Hepatocyte (in vitro differentiated cells): ENCODE results near the gene CD300H. TPM values are rescaled to one million over a fixed set of nuclear protein-coding genes. Genes with fewer than 3 reads are reported as not detected.

ENCODE experiments used
- DNase-seq: peaks from one replicate; pipeline ENCODE4 v3.0.0-alpha.2; 2016; ENCODE audit warnings: low spot score
- H2AFZ ChIP-seq: fragments of 200-600 bp; sonication (generic); 2 replicates; pipeline ENCODE4 v1.6.0; 2016; ENCODE audit warnings: antibody characterized with exemption, mild to moderate bottlenecking
- H3K27ac ChIP-seq: fragments of 200-600 bp; sonication (generic); 2 replicates; pipeline ENCODE4 v1.5.1; 2016; ENCODE audit warnings: mild to moderate bottlenecking
- H3K27me3 ChIP-seq: fragments of 200-600 bp; sonication (generic); 2 replicates; pipeline ENCODE4 v1.6.1; 2016
- H3K36me3 ChIP-seq: fragments of 200-600 bp; sonication (generic); replicated peaks from 2 replicates; pipeline ENCODE4 v1.5.1; 2016; ENCODE audit warnings: low read depth; ENCODE audit not compliant: insufficient read depth
- H3K4me1 ChIP-seq: fragments of 200-600 bp; sonication (generic); 2 replicates; pipeline ENCODE4 v1.5.1; 2016; ENCODE audit warnings: mild to moderate bottlenecking, moderate library complexity; ENCODE audit not compliant: insufficient read depth
- H3K4me2 ChIP-seq: fragments of 200-600 bp; sonication (generic); 2 replicates; pipeline ENCODE4 v1.6.0; 2016
- H3K4me3 ChIP-seq: fragments of 200-600 bp; sonication (generic); 2 replicates; pipeline ENCODE4 v1.5.1; 2016; ENCODE audit warnings: mild to moderate bottlenecking
- H3K79me2 ChIP-seq: fragments of 200-600 bp; sonication (generic); 2 replicates; pipeline ENCODE4 v1.6.0; 2017; ENCODE audit warnings: mild to moderate bottlenecking
- H3K9me2 ChIP-seq: fragments of 200-600 bp; sonication (generic); replicated peaks from 2 replicates; pipeline ENCODE4 v1.6.0; 2017; ENCODE audit warnings: mild to moderate bottlenecking; ENCODE audit not compliant: insufficient read depth
- H3K9me3 ChIP-seq: fragments of 200-600 bp; sonication (generic); 2 replicates; pipeline ENCODE4 v1.5.1; 2016; ENCODE audit warnings: low read depth, mild to moderate bottlenecking
- H4K20me1 ChIP-seq: fragments of 200-600 bp; sonication (generic); 2 replicates; pipeline ENCODE4 v1.6.0; 2016; ENCODE audit warnings: mild to moderate bottlenecking; ENCODE audit not compliant: insufficient read depth, poor library complexity, severe bottlenecking
- EZH2 ChIP-seq: fragments of 200-600 bp; sonication (generic); IDR thresholded peaks from 2 replicates; pipeline ENCODE4 v1.6.1; 2016; ENCODE audit warnings: antibody characterized with exemption, mild to moderate bottlenecking, borderline replicate concordance
- EZH2phosphoT487 ChIP-seq: fragments of 200-600 bp; sonication (generic); IDR thresholded peaks from one replicate; pipeline ENCODE4 v1.6.1; 2018; ENCODE audit warnings: antibody characterized with exemption, mild to moderate bottlenecking, low read depth, moderate library complexity; ENCODE audit not compliant: unreplicated experiment, severe bottlenecking
- WGBS: methylation state at CpG from one replicate; pipeline ENCODE4 v1.1.6; 2016; ENCODE audit warnings: low lambda C conversion rate; ENCODE audit errors: missing lambda C conversion rate; 5-methylcytosine and 5-hydroxymethylcytosine counted together
- polyA plus RNA-seq: library from polyadenylated mRNA; unstranded; fragments of >200 nt; fragmentation: Nextera tagmentation; extraction: Ambion mirVana; gene quantifications from 2 replicates; pipeline ENCODE4 v1.2.1, GENCODE V29; 2016
- total RNA-seq: library from RNA; depleted of rRNA; stranded (reverse); fragments of >200 nt; gene quantifications from 2 replicates; pipeline ENCODE4 v1.2.3, GENCODE V29; 2014
- TF ChIP-seq, protein P1 (sequence below): fragments of 200-600 bp; sonication (generic); IDR thresholded peaks from 2 replicates; pipeline ENCODE4 v1.5.1; 2016; ENCODE audit warnings: antibody characterized with exemption, mild to moderate bottlenecking; ENCODE audit not compliant: poor library complexity

Gene CD300H
- total and polyA plus RNA-seq, 2 experiments from 2014 or later: 0.67 TPM; not detected in 1

DNA sequence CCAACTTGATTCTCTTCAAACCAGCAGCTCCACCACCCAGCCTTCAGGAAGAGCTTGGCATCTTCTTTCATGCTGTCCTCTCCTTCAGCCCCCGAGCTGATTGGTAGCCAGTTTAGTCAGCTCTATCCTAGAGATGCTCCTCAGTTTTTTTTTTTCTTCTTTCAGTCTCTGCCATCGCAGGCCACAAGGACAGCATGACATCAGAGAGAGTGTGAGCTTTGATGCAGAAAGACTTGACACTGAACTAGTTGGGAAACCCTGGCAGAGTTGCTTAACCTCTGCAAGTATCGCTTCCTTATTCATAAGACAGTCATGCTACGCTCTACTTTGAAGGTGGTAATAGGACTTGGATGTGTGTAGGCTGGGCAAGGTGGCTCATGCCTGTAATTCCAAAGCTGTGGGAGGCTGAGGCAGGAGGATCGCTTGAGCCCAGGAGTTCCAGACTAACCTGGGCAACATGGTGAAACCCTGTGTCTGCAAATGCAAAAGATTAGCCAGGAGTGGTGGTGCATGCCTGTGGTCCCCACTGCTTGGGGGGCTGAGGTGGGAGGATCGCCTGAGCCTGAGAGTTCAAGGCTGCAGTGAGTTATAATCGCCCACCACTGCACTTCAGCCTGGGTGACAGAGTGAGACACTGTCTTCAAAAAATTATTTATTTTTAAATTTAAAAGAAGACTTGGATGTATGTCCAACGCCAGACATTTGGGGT, 38.7 kb downstream of the CD300H start:
- Histone ChIP-seq H3K4me3 (no peak overlapping the region), H3K36me3 (no peaks in the 10 kb centered on the region), H3K4me2 (no peak overlapping the region), H4K20me1 (no peaks in the 10 kb centered on the region), H3K4me1 (no peaks in the 10 kb centered on the region), H3K27ac (no peak overlapping the region), H3K79me2 (no peaks in the 10 kb centered on the region), H3K9me3 (no peaks in the 10 kb centered on the region), H3K9me2 (no peaks in the 10 kb centered on the region), H3K27me3 (no peaks in the 10 kb centered on the region), H2AFZ (no peak overlapping the region)
- TF ChIP-seq EZH2phosphoT487: no peak
- TF ChIP-seq, protein P1, sequence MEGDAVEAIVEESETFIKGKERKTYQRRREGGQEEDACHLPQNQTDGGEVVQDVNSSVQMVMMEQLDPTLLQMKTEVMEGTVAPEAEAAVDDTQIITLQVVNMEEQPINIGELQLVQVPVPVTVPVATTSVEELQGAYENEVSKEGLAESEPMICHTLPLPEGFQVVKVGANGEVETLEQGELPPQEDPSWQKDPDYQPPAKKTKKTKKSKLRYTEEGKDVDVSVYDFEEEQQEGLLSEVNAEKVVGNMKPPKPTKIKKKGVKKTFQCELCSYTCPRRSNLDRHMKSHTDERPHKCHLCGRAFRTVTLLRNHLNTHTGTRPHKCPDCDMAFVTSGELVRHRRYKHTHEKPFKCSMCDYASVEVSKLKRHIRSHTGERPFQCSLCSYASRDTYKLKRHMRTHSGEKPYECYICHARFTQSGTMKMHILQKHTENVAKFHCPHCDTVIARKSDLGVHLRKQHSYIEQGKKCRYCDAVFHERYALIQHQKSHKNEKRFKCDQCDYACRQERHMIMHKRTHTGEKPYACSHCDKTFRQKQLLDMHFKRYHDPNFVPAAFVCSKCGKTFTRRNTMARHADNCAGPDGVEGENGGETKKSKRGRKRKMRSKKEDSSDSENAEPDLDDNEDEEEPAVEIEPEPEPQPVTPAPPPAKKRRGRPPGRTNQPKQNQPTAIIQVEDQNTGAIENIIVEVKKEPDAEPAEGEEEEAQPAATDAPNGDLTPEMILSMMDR: no peak
- DNase-seq: no peak
- WGBS: 84% methylated on average over 8 of the region's 8 CpGs

DNA sequence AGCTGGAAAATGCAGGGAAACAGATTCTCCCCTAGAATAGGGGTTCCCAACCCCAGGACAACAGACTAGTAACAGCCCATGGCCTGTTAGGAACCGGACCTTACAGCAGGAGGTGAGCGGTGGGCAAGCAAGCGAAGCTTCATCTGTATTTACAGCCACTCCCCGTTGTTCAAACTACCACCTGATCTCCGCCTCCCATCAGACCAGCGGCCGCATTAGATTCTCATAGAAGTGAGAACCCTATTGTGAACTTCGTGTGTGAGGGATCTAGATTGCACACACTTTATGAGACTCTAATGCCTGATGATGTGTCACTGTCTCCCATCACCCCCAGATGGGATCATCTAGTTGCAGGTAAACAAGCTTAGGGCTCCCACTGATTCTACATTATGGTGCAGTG, 39.6 kb downstream of the CD300H start:
- Histone ChIP-seq H3K79me2 (no peaks in the 10 kb centered on the region), H3K9me3 (no peaks in the 10 kb centered on the region), H3K4me2 (no peak overlapping the region), H3K4me3 (no peak overlapping the region), H3K36me3 (no peaks in the 10 kb centered on the region), H3K27me3 (no peaks in the 10 kb centered on the region), H3K27ac (no peak overlapping the region), H3K4me1 (no peaks in the 10 kb centered on the region), H4K20me1 (no peaks in the 10 kb centered on the region), H2AFZ (no peak overlapping the region), H3K9me2 (no peaks in the 10 kb centered on the region)
- TF ChIP-seq EZH2 (no peak), EZH2phosphoT487 (no peak)
- TF ChIP-seq, protein P1: no peak
- DNase-seq: no peak
- WGBS: 86% methylated on average over 8 of the region's 8 CpGs

- H3K27me3 ChIP-seq: no peaks in the 10 kb centered on the region
- no peaks in the 10 kb centered on the region for H3K79me2 ChIP-seq
- H3K9me3 ChIP-seq: no peaks in the 10 kb centered on the region
- no peaks in the 10 kb centered on the region for H3K36me3 ChIP-seq
- no peak overlapping the region for H3K4me2 ChIP-seq
- H3K4me1 ChIP-seq: no peaks in the 10 kb centered on the region
- H3K27ac ChIP-seq: no peak overlapping the region
- 93% methylated on average over 5 of the region's 5 CpGs for WGBS
- no peaks in the 10 kb centered on the region for H3K9me2 ChIP-seq
- no peak overlapping the region for H3K4me3 ChIP-seq
- H2AFZ ChIP-seq: no peak overlapping the region
- TF ChIP-seq, protein P1: no peak
- TF ChIP-seq EZH2: no peak
- TF ChIP-seq EZH2phosphoT487: no peak
- H4K20me1 ChIP-seq: no peaks in the 10 kb centered on the region
- no peak for DNase-seq
Measured at GRCh38 chr17:74527081-74527480, 40.2 kb downstream of the CD300H start.
